NCI-H1105 (cell line): ENCODE results near the gene BNC2.

Experiments used
- DNase-seq: peaks from one replicate; lab custom pipeline; 2025; lab: John Stamatoyannopoulos, UW

Gene BNC2

GRCh38 chr9:16675131-16675530 is 195.3 kb downstream of the BNC2 start:
- no peak for DNase-seq

DNA sequence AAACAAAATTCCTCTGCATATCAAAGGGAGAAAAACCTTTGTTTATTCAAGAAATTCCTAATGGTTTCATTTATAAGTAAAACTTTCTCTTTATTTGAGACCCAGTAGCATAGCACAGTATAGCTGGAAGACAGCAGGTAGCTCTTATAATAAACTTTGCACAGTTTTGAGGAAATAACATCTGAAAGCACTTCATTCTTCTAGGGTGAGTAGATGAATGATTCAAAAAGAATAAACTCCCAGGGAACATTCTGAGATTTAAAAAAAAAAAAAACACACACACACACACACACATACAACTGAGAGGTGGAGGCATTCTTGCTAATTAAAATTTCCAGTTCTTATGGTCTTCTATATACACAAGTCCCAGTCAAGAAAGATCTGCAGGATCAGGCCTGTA is 197.3 kb downstream of the BNC2 start:
- no peak for DNase-seq

GRCh38 chr9:16672501-16672900 is 198.0 kb downstream of the BNC2 start:
- DNase-seq: no peak

DNA sequence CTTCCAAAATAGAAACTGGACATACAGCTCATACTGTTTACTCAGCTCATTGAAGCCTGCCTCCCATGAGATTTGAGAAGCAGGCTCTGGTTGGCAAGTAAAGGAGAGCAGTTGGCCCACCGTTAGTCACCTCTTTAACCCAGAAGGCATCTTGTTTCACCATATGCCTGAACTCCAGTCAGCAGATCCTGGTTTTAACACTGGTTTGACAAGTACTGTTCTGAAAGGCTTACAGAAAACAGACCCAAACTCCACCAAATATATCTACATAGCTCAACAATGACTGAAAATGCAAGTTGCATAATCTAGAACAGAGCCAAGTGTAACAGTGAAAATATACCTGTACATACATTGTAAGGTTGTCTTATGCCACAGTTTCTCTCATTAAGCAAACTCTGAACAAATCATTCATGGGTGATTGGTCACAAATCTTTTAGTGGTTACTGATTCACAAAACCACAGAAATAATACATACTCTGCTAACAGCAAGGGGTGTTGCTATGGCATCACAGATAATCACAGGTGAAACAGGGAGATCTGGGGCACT is 198.8 kb downstream of the BNC2 start:
- DNase-seq: no peak

DNA sequence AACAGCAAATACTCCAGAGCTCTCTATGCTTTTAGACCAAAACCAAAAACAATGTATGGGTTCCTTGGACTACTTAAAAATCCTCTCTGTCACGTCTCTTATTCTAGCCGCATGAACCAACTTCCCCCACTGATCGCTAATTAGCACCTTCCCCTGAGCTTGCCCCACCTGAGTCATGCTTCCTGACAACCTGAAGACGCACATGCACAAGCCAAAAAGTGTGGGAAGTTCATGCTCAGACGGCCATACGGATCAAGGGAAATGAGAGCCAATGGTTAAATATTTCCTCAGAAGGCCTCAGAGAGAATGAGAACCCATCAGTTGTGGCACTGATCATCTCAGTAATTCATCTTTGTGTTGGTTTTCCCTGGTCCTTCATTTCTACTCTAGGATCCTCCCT is 199.7 kb downstream of the BNC2 start:
- no peak for DNase-seq

- DNase-seq: no peak
These were observed 201.7 kb downstream of the BNC2 start for GRCh38 chr9:16668734-16669295.

- no peak for DNase-seq
These were observed 206.3 kb downstream of the BNC2 start for GRCh38 chr9:16664211-16664610.

DNA sequence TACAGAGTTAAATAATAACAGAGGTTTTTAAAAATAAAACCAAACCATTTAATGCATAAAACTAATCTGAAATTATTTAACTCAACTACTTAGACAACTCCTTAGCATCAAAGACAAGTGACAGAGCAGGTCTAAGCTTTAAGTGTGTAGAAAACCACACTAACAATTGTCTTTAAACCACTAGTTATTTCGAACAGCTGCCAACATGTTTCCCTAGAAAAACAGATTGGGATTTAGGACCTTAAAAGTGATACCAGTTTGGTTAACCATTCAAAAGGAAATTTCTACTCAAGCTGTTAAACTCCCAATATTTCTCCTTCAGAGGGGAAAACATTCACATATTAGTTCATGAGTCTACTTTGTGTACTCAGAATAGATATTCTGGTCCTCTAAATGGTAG is 208.7 kb downstream of the BNC2 start:
- DNase-seq: no peak

- no peak for DNase-seq
These were observed 211.4 kb downstream of the BNC2 start for GRCh38 chr9:16659096-16659495.

- no peak for DNase-seq
These were observed 213.9 kb downstream of the BNC2 start for GRCh38 chr9:16656432-16657169.

- no peak for DNase-seq
These were observed 215.8 kb downstream of the BNC2 start for GRCh38 chr9:16654596-16655126.

DNA sequence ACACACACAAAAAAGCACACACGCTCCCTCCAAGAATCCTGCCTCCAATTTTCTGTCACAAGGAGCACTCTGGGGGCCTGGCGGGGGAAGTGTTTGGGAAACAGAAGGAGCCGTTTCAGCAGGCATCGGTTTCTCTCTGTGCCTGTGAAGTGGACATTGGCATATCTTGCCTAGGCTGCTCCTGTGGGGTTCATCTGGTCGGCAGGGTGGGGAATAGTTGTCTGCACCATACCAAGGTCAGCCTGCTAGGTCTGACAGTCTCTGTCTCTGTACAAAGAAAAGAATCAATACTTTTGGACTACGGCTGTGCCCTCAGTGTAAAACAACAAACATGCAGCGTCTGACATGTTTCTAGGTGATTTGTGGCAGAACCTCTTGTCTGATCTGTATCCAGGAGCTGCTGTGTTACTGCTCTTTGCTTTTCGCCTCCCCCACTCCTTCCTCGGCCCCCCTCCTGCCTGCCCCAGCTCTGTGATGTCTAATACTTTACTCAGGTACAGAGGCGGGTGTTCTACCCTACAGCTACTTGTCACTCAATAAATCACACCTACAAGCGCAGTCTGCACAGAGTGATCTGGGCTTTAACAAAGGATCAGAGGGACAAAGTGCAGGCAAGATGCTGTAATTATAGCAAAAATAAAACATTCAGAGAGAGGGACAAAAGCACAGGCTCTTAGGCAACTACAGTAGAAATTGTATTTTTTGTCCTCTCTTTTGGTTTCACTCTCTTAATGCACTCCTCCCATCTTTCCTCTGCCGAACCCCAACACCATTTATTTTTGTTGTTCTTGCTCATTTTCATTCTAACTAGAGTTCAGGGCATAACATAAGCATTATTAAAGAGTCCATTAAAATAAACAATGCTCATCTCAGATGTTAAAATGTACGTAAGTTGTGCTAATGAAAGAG is 216.7 kb downstream of the BNC2 start:
- DNase-seq: no peak

DNA sequence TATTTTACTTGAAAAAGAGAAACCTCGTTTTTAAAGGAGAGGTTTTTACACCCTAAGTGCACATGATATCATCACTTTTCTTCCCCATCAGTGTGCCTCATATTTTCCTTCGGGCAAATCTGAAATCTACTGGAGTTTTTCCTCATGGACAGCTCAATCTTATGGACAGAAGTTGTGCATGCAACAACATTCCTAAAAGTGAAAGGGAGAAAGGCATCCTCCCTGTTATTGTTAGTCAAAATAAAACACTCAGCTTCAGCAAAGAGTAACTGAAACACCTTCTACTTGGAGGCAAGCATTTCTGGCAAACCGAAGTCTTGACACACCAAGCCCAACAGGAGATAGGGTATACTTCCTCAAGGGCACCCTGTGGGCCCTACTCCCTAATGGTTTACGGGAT is 217.9 kb downstream of the BNC2 start:
- DNase-seq: no peak

- DNase-seq: no peak
These were observed 219.0 kb downstream of the BNC2 start for GRCh38 chr9:16651446-16651964.

DNA sequence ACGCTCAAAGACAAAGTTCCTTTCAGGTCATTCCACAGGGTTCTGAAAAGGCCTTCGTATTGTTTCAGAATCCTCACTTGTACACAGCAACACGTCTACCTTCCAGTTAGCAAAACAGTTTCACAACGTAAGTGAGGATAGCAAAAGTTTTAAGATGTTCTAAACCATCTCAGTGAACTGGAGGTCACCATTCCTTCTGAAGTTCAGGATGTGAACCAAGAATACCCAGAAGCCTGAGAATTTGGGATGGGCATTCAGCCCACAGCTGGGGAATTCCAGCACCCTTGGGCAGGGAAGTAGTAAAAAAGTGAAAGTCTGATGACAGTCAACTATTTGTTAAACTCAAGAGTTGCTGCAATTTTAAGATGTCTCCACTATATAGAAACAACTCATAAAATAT is 224.5 kb downstream of the BNC2 start:
- DNase-seq: no peak

GRCh38 chr9:16642421-16643109 is 227.9 kb downstream of the BNC2 start:
- no peak for DNase-seq

DNA sequence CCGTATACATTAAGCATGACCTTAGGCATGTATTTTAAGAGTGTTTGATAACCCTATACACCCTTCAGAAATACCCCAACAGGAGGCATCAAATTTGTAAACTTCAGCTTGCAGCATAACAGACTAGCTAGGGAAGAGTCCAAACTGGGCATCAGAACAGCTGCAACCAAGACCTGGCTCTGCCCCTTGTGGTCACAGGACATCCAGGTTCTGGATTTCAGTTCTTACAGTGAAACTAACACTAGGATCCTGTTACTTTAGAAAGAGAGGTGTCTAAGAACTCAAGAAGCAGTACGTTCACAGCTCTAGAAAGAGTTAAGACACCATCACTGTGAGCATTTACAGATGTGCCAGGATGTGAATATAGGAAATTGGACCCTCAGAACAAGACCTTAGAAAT is 229.8 kb downstream of the BNC2 start:
- no peak for DNase-seq

DNA sequence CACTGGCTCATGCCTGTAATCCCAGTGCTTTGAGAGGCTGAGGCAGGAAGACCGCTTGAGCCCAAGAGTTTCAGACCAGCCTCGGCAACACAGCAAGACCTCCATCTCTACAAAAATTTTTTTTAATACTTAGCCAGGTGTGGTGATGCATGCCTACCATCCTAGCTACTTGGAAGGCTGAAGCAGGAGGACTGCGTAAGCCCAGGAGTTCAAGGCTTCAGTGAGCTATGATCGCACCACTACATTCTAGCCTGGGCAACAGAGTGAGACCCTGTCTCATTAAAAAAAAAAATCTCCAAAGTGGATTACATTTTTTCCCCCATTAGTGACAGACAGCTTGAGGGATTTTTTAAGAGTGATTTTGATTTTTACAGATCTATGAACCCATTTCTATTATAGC is 230.8 kb downstream of the BNC2 start:
- no peak for DNase-seq

DNA sequence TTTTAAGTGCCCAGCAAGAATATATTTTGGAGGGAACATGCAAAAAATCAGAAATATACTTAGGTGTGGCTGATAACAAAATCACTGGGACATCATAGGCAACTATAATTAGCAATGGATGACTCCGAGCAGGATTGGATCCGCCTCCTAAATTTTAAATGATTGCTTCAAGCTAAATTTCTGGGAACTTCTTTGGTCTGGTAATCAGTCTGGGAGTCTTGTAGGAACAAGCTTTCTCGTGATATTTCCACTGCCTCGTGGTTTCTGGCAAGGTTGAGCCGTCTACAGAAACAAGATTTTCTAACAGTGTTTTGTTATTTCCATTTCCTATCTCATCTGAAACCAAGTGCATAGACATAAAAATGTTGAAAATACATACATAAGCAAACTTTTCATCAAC is 232.6 kb downstream of the BNC2 start:
- no peak for DNase-seq

GRCh38 chr9:16637218-16637617 is 233.3 kb downstream of the BNC2 start:
- no peak for DNase-seq

- no peak for DNase-seq
These were observed 236.7 kb downstream of the BNC2 start for GRCh38 chr9:16633794-16634193.

- DNase-seq: no peak
These were observed 242.1 kb downstream of the BNC2 start for GRCh38 chr9:16628413-16628812.
